D721Med (cell line): Measurements from ENCODE around the gene RBM47.
"Not testable (repeated sequence)": the region's sequence is repeated elsewhere in the genome, so short reads cannot be mapped to it uniquely, and the experiment has no call there.

Experiments used
- DNase-seq: peaks from one replicate; pipeline ENCODE4 v3.0.0; 2011; ENCODE audit warnings: low spot score; ENCODE audit not compliant: insufficient read length
- FAIRE-seq: peaks from 2 replicates; lab custom pipeline; 2011; peaks lifted over from hg19 to GRCh38; lab: Jason Lieb, UNC
- CTCF ChIP-seq: IDR thresholded peaks from 2 replicates; pipeline ENCODE4 v1.5.1; 2012; ENCODE audit warnings: mild to moderate bottlenecking, control low read depth; ENCODE audit not compliant: insufficient read depth; ENCODE audit errors: missing control alignments

RBM47 gene

GRCh38 chr4:40395908-40396793, 233.5 kb downstream of the RBM47 start:
- DNase-seq (no peak), FAIRE-seq (no peak)
- no peak for TF ChIP-seq CTCF

GRCh38 chr4:40395166-40395900, 234.3 kb downstream of the RBM47 start:
- no peak for TF ChIP-seq CTCF
- DNase-seq = no peak
- FAIRE-seq = no peak

GRCh38 chr4:40394236-40394635, 235.4 kb downstream of the RBM47 start:
- no peak for TF ChIP-seq CTCF
- no peak for FAIRE-seq
- DNase-seq = no peak

GRCh38 chr4:40392241-40392640, 237.4 kb downstream of the RBM47 start:
- not testable (repeated sequence) for FAIRE-seq, DNase-seq

- TF ChIP-seq CTCF = no peak
- DNase-seq (no peak), FAIRE-seq (no peak)
These were observed 239.7 kb downstream of the RBM47 start for GRCh38 chr4:40389986-40390385.

GRCh38 chr4:40388239-40388638, 241.4 kb downstream of the RBM47 start:
- TF ChIP-seq CTCF = no peak
- no peak for DNase-seq
- no peak for FAIRE-seq

GRCh38 chr4:40380647-40381046, 249.0 kb downstream of the RBM47 start:
- DNase-seq (no peak), FAIRE-seq (no peak)
- no peak for TF ChIP-seq CTCF
